K562 (cell line): ENCODE measurements around the gene EIF3J. TPM values are rescaled to one million over a fixed set of nuclear protein-coding genes. Genes with fewer than 3 reads are reported as not detected.

ENCODE experiments used
- ETV6 ChIP-seq, 3 experiments: fragments of 150-350 bp in 1 of 3; sonication (generic) in 1 of 3; formaldehyde crosslinking in 1 of 3; IDR thresholded peaks; 2 replicates each; pipeline versions ENCODE4 v1.6.1 to v1.8.0; 2014 to 2022; ENCODE audit warnings: borderline replicate concordance in 2 of 3, low read depth in 2 of 3, antibody characterized with exemption in 1 of 3, low read length in 1 of 3, mild to moderate bottlenecking in 1 of 3, missing genetic modification reagents in 1 of 3
- NR3C1 ChIP-seq: sonication (generic); formaldehyde crosslinking; IDR thresholded peaks from 2 replicates; pipeline ENCODE4 v1.8.1; 2022; ENCODE audit warnings: missing genetic modification reagents
- PML ChIP-seq: IDR thresholded peaks from 2 replicates; pipeline ENCODE4 v1.6.1; 2012; ENCODE audit warnings: low read length, inconsistent platforms
- ZBTB7A ChIP-seq: IDR thresholded peaks from 2 replicates; pipeline ENCODE4 v1.6.1; 2011; ENCODE audit warnings: low read depth, mild to moderate bottlenecking, low read length, moderate library complexity, borderline replicate concordance; ENCODE audit not compliant: control insufficient read depth
- polyA plus RNA-seq, 8 experiments: library from polyadenylated mRNA; depleted of rRNA in 4 of 8; stranded (reverse) in 5 of 8; unstranded in 3 of 8; fragments of >200 nt; fragmentation: Nextera tagmentation in 2 of 8; fragmentation: Illumina TruSeq in 1 of 8; extraction: Ambion mirVana in 2 of 8; extraction: Trizol in 1 of 8; gene quantifications; 2 replicates each; pipeline versions ENCODE4 v1.2.1 to v1.2.3, GENCODE V29; 2011 to 2014; ENCODE audit warnings: inconsistent platforms in 1 of 8, missing spikeins in 1 of 8
- total RNA-seq, 7 experiments: library from RNA; depleted of rRNA in 6 of 7; stranded (reverse); fragments of >200 nt in 6 of 7; fragmentation: Illumina TruSeq in 2 of 7; extraction: Trizol in 2 of 7; gene quantifications; 2 replicates each; pipeline versions ENCODE4 v1.2.1 to v1.2.3, GENCODE V29; 2011 to 2021; ENCODE audit warnings: low replicate concordance in 1 of 7
- TF ChIP-seq, protein P1 (sequence below): fragments of 450-650 bp; formaldehyde crosslinking; IDR thresholded peaks from 2 replicates; pipeline ENCODE4 v1.4.0; 2022; ENCODE audit warnings: missing genetic modification characterization
- TF ChIP-seq, protein P2 (sequence below): fragments of 250-450 bp; sonication (Bioruptor Pico); IDR thresholded peaks from 2 replicates; pipeline ENCODE4 v1.9.0; 2021; ENCODE audit warnings: mild to moderate bottlenecking, inconsistent platforms
- TF ChIP-seq, protein P3 (sequence below), 2 experiments: IDR thresholded peaks; 2 replicates each; pipeline ENCODE4 v1.6.1; 2011; ENCODE audit warnings: borderline replicate concordance in 1 of 2, control low read depth in 1 of 2, low read depth in 1 of 2, low read length in 1 of 2, mild to moderate bottlenecking in 1 of 2, mixed read lengths in 1 of 2, moderate library complexity in 1 of 2; ENCODE audit not compliant: insufficient read depth in 1 of 2, insufficient read length in 1 of 2, poor library complexity in 1 of 2, severe bottlenecking in 1 of 2; ENCODE audit errors: extremely low read depth in 1 of 2
- TF ChIP-seq, protein P4 (sequence below): sonication (generic); formaldehyde crosslinking; IDR thresholded peaks from 2 replicates; pipeline ENCODE4 v1.8.0; 2022; ENCODE audit warnings: mild to moderate bottlenecking, missing genetic modification reagents
- TF ChIP-seq, protein P5 (sequence below): fragments of 450-650 bp; IDR thresholded peaks from 2 replicates; pipeline ENCODE4 v1.6.1; 2016; ENCODE audit warnings: low read depth

Gene EIF3J
- total and polyA plus RNA-seq, 9 of the 15 experiments (the other 6 are each of a cell fraction or from before 2014, with no cell fraction given) = 44.2 to 217 (median 151) TPM

DNA sequence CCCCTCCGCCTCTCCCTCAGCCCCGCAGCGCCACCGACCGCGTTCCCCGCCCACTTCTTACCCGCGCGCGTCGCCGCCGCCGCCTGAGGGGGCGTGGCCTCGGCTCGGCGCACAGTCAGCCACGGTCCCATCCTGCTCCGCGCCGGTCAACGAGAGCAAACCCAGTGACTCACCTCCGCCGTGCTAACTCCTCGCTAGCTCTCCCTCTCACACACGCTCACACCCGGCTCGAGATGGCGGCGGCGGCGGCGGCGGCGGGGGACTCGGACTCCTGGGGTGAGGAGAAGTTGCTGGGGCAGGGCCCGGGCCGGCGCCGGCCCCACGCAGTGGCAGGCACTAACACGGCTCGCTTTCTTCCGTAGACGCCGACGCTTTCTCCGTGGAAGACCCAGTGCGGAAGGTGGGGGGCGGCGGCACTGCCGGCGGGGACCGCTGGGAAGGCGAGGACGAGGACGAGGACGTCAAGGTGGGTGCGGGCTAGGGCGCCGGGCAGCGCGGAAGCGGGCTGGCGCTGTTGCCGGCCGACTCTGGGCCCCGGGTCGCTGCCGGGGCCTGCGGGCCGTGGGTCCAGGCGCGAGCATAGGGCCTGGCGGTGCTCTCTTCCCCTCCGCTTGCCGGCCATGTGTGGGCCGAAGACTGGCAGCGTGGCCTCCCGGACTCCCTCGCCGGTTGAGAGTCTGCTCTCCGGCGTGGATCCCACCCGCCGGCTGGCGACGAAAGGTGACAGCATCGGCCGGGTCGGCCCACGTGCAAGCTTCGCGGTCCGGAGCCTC lies at the start of gene EIF3J (continued):
- TF ChIP-seq, protein P1, sequence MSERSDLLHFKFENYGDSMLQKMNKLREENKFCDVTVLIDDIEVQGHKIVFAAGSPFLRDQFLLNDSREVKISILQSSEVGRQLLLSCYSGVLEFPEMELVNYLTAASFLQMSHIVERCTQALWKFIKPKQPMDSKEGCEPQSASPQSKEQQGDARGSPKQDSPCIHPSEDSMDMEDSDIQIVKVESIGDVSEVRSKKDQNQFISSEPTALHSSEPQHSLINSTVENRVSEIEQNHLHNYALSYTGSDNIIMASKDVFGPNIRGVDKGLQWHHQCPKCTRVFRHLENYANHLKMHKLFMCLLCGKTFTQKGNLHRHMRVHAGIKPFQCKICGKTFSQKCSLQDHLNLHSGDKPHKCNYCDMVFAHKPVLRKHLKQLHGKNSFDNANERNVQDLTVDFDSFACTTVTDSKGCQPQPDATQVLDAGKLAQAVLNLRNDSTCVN = 0 out of 2 replicates have a peak, but pooled peaks have one; percentile 7
- TF ChIP-seq, protein P2, sequence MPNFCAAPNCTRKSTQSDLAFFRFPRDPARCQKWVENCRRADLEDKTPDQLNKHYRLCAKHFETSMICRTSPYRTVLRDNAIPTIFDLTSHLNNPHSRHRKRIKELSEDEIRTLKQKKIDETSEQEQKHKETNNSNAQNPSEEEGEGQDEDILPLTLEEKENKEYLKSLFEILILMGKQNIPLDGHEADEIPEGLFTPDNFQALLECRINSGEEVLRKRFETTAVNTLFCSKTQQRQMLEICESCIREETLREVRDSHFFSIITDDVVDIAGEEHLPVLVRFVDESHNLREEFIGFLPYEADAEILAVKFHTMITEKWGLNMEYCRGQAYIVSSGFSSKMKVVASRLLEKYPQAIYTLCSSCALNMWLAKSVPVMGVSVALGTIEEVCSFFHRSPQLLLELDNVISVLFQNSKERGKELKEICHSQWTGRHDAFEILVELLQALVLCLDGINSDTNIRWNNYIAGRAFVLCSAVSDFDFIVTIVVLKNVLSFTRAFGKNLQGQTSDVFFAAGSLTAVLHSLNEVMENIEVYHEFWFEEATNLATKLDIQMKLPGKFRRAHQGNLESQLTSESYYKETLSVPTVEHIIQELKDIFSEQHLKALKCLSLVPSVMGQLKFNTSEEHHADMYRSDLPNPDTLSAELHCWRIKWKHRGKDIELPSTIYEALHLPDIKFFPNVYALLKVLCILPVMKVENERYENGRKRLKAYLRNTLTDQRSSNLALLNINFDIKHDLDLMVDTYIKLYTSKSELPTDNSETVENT (CRISPR knock-in tag) = peak; percentile 83
- TF ChIP-seq PML = 0 out of 2 replicates have a peak, but pooled peaks have one; percentile 22
- no peak for TF ChIP-seq ETV6 (IDR thresholded peaks at IDR 0.05; ENCODE audit: borderline replicate concordance in 1 of 2, low read depth in 2 of 2, low read length in 1 of 2)
- TF ChIP-seq ETV6 (CRISPR knock-in tag; IDR thresholded peaks at IDR 0.05; ENCODE audit: borderline replicate concordance) = 0 out of 2 replicates have a peak, but pooled peaks have one; percentile 34
- TF ChIP-seq, protein P3, sequence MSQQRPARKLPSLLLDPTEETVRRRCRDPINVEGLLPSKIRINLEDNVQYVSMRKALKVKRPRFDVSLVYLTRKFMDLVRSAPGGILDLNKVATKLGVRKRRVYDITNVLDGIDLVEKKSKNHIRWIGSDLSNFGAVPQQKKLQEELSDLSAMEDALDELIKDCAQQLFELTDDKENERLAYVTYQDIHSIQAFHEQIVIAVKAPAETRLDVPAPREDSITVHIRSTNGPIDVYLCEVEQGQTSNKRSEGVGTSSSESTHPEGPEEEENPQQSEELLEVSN (IDR thresholded peaks at IDR 0.05; ENCODE audit: borderline replicate concordance in 1 of 2, extremely low read depth in 1 of 2, insufficient read depth in 1 of 2, insufficient read length in 1 of 2, low read depth in 1 of 2, low read length in 1 of 2, poor library complexity in 1 of 2, severe bottlenecking in 1 of 2) = peak; percentile 79 to 81
- TF ChIP-seq ZBTB7A = peak; percentile 10; the same call in 1 of the 2 replicates
- TF ChIP-seq NR3C1 = peak; percentile 90
- TF ChIP-seq, protein P4, sequence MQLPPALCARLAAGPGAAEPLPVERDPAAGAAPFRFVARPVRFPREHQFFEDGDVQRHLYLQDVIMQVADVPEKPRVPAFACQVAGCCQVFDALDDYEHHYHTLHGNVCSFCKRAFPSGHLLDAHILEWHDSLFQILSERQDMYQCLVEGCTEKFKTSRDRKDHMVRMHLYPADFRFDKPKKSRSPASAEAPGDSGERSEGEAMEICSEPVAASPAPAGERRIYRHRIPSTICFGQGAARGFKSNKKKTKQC (CRISPR knock-in tag) = peak; percentile 64
- TF ChIP-seq, protein P5, sequence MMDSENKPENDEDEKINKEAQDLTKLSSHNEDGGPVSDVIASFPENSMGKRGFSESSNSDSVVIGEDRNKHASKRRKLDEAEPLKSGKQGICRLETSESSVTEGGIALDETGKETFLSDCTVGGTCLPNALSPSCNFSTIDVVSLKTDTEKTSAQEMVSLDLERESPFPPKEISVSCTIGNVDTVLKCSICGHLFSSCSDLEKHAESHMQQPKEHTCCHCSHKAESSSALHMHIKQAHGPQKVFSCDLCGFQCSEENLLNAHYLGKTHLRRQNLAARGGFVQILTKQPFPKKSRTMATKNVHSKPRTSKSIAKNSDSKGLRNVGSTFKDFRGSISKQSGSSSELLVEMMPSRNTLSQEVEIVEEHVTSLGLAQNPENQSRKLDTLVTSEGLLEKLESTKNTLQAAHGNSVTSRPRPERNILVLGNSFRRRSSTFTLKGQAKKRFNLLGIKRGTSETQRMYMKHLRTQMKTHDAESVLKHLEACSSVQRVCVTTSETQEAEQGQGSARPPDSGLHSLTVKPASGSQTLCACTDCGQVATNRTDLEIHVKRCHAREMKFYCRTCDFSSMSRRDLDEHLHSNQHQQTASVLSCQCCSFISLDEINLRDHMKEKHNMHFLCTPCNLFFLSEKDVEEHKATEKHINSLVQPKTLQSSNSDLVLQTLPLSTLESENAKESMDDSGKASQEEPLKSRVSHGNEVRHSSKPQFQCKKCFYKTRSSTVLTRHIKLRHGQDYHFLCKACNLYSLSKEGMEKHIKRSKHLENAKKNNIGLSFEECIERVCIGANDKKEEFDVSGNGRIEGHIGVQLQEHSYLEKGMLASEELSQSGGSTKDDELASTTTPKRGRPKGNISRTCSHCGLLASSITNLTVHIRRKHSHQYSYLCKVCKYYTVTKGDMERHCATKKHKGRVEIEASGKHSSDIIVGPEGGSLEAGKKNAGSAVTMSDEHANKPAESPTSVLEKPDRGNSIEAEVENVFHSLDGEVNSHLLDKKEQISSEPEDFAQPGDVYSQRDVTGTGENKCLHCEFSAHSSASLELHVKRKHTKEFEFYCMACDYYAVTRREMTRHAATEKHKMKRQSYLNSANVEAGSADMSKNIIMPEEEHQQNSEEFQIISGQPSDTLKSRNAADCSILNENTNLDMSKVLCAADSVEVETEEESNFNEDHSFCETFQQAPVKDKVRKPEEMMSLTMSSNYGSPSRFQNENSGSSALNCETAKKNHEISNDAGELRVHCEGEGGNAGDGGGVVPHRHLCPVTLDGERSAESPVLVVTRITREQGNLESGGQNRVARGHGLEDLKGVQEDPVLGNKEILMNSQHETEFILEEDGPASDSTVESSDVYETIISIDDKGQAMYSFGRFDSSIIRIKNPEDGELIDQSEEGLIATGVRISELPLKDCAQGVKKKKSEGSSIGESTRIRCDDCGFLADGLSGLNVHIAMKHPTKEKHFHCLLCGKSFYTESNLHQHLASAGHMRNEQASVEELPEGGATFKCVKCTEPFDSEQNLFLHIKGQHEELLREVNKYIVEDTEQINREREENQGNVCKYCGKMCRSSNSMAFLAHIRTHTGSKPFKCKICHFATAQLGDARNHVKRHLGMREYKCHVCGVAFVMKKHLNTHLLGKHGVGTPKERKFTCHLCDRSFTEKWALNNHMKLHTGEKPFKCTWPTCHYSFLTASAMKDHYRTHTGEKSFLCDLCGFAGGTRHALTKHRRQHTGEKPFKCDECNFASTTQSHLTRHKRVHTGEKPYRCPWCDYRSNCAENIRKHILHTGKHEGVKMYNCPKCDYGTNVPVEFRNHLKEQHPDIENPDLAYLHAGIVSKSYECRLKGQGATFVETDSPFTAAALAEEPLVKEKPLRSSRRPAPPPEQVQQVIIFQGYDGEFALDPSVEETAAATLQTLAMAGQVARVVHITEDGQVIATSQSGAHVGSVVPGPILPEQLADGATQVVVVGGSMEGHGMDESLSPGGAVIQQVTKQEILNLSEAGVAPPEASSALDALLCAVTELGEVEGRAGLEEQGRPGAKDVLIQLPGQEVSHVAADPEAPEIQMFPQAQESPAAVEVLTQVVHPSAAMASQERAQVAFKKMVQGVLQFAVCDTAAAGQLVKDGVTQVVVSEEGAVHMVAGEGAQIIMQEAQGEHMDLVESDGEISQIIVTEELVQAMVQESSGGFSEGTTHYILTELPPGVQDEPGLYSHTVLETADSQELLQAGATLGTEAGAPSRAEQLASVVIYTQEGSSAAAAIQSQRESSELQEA = no peak
